IPS-18a (cell line): Measurements from ENCODE around the gene CPAMD8.
"Not testable (repeated sequence)": the region's sequence is repeated elsewhere in the genome, so short reads cannot be mapped to it uniquely, and the experiment has no call there.

Experiments used
- H3K27ac ChIP-seq: one replicate; pipeline ENCODE4 v1.5.1; 2013; ENCODE audit warnings: low read length
- H3K27me3 ChIP-seq: one replicate; pipeline ENCODE4 v1.6.1; 2013; ENCODE audit warnings: mild to moderate bottlenecking, low read length; ENCODE audit not compliant: control insufficient read depth, insufficient read depth
- H3K36me3 ChIP-seq: one replicate; pipeline ENCODE4 v1.6.1; 2013; ENCODE audit warnings: low read depth, low read length; ENCODE audit not compliant: control insufficient read depth
- H3K4me1 ChIP-seq: one replicate; pipeline ENCODE4 v1.6.1; 2013; ENCODE audit warnings: low read depth, low read length; ENCODE audit not compliant: control insufficient read depth
- H3K4me3 ChIP-seq: one replicate; pipeline ENCODE4 v1.5.1; 2013; ENCODE audit warnings: low read length
- H3K9ac ChIP-seq: one replicate; pipeline ENCODE4 v1.6.1; 2013; ENCODE audit warnings: mild to moderate bottlenecking, low read length, moderate library complexity
- H3K9me3 ChIP-seq: one replicate; pipeline ENCODE4 v1.6.1; 2013; ENCODE audit warnings: low read depth, low read length; ENCODE audit not compliant: control insufficient read depth

Gene CPAMD8

DNA sequence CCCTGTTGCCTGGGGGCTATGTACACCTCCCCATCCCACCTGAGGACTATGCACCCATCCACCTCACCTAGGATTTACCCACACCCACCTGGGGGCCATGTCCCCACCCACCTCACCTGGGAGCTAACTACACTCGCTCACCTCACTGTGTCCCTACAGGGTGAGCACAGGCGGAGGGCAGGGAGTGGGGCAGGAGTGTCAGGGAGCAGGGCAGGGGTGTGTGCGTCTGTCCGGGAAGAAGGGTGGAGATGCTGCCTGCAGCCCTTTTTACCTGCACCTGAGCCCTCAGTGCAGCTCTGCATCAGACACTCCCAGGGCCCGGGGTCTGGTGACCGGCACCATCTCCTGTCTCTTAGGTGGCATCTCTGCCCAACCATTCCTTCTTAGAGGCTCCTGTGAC is 10.6 kb upstream of the CPAMD8 start:
- Histone ChIP-seq H3K4me1 (no peaks in the 10 kb centered on the region), H3K27ac (no peak overlapping the region), H3K9ac (no peak overlapping the region), H3K4me3 (no peak overlapping the region), H3K36me3 (no peaks in the 10 kb centered on the region), H3K27me3 (no peaks in the 10 kb centered on the region), H3K9me3 (no peaks in the 10 kb centered on the region)

DNA sequence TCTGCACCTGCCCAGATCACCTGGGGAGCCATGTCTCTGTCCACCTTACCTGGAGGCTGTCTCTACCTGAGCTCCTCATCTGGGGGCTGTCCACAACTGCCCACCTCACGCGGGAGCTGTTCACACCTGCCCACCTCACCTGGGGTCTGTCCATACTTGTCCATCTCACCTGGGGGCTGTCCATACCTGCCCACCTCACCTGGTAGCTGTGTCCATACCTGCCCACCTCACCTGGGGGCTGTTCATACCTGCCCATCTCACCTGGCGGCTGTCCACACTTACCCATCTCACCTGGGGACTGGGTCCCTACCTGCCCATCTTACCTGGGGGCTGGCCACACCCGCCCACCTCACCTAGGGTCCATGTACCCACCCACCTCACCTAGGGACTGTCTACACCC is 10.0 kb upstream of the CPAMD8 start:
- Histone ChIP-seq H3K9ac (no peak overlapping the region), H3K4me3 (no peak overlapping the region), H3K9me3 (no peaks in the 10 kb centered on the region), H3K27me3 (no peaks in the 10 kb centered on the region), H3K4me1 (no peaks in the 10 kb centered on the region), H3K27ac (no peak overlapping the region), H3K36me3 (no peaks in the 10 kb centered on the region)

DNA sequence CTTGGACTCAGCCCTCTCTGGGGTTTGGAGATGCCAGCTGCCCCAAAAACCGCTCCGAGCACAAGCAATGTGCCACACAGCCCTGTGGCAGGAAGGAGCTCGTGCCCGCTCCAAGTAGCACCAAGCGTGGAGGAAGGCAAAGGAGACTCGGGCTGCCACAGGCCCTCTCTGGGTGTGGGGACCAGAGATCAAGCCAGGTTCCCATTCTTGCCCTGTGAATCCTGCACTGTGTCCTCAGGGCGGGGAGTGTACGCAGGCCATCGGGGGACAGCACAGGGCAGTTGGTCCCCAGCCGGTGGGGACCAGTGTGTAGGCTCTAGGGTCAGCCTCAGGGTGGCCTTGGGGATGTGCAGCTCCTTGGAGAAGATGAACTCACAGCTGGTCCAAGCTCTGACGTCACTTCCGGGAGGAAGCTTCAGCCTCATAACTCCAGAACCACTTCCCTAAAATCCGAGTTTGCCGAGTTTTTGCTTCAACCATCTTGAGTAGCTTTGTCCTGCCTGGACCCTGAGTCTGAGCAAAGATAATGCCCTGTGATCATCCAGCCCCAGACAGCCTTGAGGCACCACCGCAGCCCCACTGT is 9.3 kb upstream of the CPAMD8 start:
- no peak overlapping the region for H3K4me3 ChIP-seq
- H3K27me3 ChIP-seq, result no peaks in the 10 kb centered on the region
- H3K27ac ChIP-seq, result no peak overlapping the region
- no peaks in the 10 kb centered on the region for H3K36me3 ChIP-seq
- H3K4me1 ChIP-seq, result no peaks in the 10 kb centered on the region
- H3K9me3 ChIP-seq, result no peaks in the 10 kb centered on the region
- H3K9ac ChIP-seq, result no peak overlapping the region

DNA sequence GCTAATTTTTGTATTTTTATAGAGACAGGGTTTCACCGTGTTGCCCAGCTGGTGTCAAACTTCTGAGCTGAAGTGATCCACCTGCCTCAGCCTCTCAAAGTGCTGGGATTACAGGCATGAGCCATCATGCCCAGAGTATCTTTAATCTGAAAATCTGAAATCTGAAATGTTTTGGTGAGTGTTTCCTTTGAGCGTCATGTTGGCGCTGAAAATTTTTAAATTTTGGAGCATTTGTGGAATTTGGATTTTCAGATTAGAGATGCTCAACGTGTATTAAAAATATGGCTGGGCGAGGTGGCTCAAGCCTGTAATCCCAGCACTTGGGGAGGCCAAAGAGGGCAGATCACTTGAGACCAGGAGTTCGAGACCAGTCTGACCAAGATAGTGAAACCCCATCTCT is 5.1 kb upstream of the CPAMD8 start:
- no peak overlapping the region for H3K4me3 ChIP-seq
- H3K27me3 ChIP-seq, result no peaks in the 10 kb centered on the region
- H3K36me3 ChIP-seq, result no peaks in the 10 kb centered on the region
- H3K9ac ChIP-seq, result no peak overlapping the region
- H3K4me1 ChIP-seq, result no peaks in the 10 kb centered on the region
- H3K27ac ChIP-seq, result no peak overlapping the region
- H3K9me3 ChIP-seq, result no peaks in the 10 kb centered on the region

DNA sequence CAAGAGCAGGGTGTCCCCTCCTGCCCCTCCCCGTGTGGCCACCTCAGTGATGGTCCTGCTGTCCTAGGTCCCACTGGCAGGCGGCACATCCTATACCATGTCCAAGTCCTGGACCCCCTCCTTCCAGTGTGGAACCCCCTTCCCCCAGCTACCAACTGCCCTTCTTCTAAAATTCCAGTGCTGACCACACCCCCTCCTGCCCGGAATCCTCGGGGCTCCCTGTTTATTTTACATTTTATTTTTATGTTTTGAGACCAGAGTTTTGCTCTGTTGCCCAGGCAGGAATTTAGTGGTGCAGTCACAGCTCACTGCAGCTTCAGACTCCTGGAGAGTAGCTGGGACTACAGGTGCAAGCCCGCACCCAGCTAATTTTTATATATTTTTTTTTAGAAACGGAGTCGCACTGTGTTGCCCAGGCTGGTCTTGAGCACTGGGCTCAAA is 945 bp upstream of the CPAMD8 start:
- Histone ChIP-seq H3K9me3 (peaks cover 5% of the 10 kb centered on the region), H3K27ac (no peak overlapping the region), H3K27me3 (peaks cover 19% of the 10 kb centered on the region), H3K4me3 (peak overlapping the region; percentile 37), H3K36me3 (no peaks in the 10 kb centered on the region), H3K4me1 (peaks cover 6% of the 10 kb centered on the region), H3K9ac (no peak overlapping the region)

DNA sequence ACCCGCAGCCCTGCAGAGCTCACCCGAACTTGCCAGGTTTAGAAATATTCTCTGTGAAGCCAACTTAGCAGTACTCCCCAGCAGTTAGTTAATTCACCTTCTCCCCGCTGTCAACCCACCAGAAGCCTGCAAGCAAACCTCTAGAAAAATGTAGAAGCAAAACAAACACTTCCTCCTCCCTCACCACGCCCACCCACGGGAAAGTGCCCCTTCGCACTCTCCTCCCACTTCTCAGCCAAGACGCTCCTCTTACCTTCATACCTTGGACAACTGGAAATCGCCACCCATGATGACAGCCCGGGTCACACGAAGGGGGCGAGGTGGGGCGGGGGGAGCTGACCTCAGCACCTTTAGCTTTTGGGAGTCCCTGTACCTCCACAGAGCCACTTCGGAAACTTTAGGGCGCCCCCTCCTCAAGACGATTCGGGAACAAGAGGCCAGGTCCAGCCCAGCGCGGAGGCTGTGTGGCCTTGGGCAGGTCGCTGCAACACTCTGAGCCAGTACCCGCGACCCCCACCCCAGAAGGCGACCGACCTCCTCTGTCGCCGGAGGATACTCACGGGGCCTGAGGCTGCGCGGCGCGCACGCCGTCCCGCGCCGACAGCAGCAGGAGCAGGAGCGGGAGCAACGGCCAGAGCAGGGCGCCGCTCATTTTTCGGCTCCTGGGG is 485 bp downstream of the CPAMD8 start:
- Histone ChIP-seq H3K9ac (peak overlapping the region; percentile 50), H3K27ac (no peak overlapping the region), H3K4me3 (peak overlapping the region; percentile 83), H3K4me1 (peaks cover 6% of the 10 kb centered on the region), H3K27me3 (peaks cover 19% of the 10 kb centered on the region), H3K9me3 (peaks cover 5% of the 10 kb centered on the region), H3K36me3 (no peaks in the 10 kb centered on the region)

DNA sequence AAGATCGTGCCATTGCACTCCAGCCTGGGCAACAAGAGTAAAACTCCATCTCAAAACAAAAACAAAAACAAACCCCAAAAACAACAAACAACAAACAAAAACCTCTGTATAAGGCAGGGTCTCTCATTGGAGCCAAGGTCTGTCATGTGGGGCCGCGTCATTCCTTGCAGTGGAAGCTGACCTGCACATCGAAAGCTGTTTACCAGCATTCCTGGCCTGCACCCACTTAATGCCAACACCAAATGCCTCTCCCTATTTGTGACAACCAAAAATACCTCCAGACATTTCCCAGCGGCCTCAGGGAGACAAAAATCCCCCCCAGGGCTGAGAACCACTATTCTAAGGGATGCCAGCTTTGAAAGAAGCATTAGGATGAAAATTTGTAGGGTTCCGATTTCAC is 1.2 kb downstream of the CPAMD8 start:
- H3K9me3 ChIP-seq, result peaks cover 5% of the 10 kb centered on the region
- H3K36me3 ChIP-seq, result no peaks in the 10 kb centered on the region
- H3K9ac ChIP-seq, result no peak overlapping the region
- H3K4me1 ChIP-seq, result peaks cover 6% of the 10 kb centered on the region
- peak overlapping the region; percentile 83 for H3K4me3 ChIP-seq
- no peak overlapping the region for H3K27ac ChIP-seq
- H3K27me3 ChIP-seq, result peaks cover 19% of the 10 kb centered on the region

DNA sequence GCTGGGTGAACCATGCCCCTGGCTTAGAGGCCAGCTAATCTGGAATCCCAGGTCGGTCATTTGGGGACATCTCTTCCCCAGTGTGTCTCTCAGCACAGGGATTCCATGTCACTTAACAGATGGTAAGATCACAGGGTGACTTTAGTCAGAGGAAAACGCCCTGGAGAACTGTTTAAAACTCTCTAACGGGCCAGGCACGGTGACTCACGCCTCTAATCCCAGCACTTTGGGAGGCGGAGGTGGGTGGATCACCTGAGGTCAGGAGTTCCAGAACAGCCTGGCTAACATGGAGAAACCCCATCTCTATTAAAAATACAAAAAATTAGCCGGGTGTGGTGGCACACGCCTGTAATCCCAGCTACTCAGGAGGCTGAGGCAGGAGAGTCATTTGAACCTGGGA is 1.7 kb downstream of the CPAMD8 start:
- H3K9me3 ChIP-seq, H3K4me1 ChIP-seq, H3K27ac ChIP-seq, H3K4me3 ChIP-seq, H3K9ac ChIP-seq, H3K36me3 ChIP-seq: not testable (repeated sequence)
- peaks cover 19% of the 10 kb centered on the region for H3K27me3 ChIP-seq

DNA sequence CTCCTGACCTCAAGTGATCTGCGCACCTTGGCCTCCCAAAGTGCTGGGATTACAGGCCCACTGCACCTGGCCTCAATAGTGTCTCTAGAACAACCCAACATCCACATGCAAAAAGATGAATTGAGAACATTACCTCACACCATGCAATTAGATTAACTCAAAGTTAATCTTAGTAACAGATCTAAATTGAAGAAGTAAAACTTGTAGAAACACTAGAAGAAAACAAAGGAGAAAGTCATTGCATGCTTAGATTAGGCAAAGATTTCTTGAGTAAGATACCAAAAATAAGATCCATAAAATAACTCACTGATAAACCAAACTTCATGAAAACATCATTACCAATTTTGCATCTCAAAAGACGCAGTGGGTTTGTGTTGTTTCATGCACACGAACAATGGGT is 2.8 kb downstream of the CPAMD8 start:
- no peak overlapping the region for H3K9ac ChIP-seq
- H3K4me1 ChIP-seq, result peaks cover 6% of the 10 kb centered on the region
- H3K27ac ChIP-seq, result no peak overlapping the region
- peaks cover 19% of the 10 kb centered on the region for H3K27me3 ChIP-seq
- no peaks in the 10 kb centered on the region for H3K36me3 ChIP-seq
- H3K9me3 ChIP-seq, result peaks cover 5% of the 10 kb centered on the region
- H3K4me3 ChIP-seq, result no peak overlapping the region

DNA sequence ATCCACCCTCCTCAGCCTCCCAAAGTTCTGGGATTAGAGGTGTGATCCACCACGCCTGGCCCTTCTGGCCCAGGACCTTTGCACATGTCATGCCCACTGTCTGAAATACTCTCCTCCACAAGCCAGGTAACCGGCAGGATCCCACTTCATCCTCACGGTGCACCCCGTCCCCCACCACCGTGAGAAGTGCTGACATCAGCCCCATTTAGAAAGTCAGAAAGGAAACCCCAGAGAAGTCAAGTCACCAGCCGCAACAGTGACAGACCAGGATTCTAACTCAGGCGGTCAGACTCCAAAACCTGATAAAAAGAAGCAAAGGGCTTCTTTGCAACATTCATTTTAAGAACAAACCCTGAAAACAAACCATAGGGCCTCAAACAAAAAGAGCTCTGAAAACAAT is 3.9 kb downstream of the CPAMD8 start:
- Histone ChIP-seq H3K4me3 (no peak overlapping the region), H3K27ac (no peak overlapping the region)

DNA sequence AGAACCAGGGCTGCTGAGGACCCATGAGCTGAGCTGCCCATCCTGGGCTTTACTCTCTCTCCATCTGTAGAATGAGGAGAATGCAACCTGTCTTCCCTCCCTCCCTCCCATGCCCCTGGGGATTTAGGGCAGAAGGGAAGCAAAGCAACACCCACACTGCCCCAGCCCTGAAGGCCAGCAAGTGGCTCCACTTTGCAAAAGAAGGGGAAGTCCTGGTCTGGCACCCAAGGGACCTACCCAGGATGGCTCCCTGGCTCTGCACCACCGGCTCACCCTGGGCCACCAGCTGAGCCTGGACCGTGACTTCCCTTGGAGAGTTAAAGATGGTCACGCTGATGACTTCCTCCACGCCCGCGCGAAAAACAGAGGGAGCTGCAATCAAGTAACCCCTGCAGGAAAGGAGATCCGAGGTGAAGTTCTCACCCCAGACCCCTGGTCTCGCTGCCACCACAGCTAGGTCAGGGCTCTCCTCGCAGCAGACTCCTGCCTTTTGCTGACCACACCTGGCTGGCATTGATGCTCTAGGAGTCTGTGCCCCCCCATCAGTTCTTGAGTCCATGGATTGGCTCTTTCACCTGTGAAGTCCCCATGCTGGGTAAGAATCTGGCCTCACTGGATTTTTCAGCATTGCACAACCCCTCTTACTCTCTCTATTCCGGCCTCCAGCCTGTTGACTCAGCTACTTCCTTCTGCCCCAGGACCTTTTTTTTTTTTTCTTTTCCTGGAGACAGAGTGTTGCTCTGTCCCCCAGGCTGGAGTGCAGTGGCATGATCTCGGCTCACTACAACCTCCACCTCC is 4.6 kb downstream of the CPAMD8 start:
- no peak overlapping the region for H3K9ac ChIP-seq
- no peak overlapping the region for H3K4me3 ChIP-seq
- peaks cover 5% of the 10 kb centered on the region for H3K9me3 ChIP-seq
- H3K4me1 ChIP-seq, result peaks cover 6% of the 10 kb centered on the region
- H3K36me3 ChIP-seq, result no peaks in the 10 kb centered on the region
- H3K27ac ChIP-seq, result no peak overlapping the region
- H3K27me3 ChIP-seq, result peaks cover 19% of the 10 kb centered on the region

More for the DNA sequence above, 3.9 kb downstream of the CPAMD8 start:
- H3K4me1 ChIP-seq, result peaks cover 6% of the 10 kb centered on the region
- H3K9me3 ChIP-seq, result peaks cover 5% of the 10 kb centered on the region
- H3K27me3 ChIP-seq, result peaks cover 19% of the 10 kb centered on the region
- no peak overlapping the region for H3K9ac ChIP-seq
- H3K36me3 ChIP-seq, result no peaks in the 10 kb centered on the region
